Activated CD4-positive, alpha-beta T cell treated with anti-CD3 and anti-CD28 coated beads for 48 hours (primary cell): ENCODE measurements around the gene FOXP4.

Experiments
- DNase-seq: peaks from one replicate; pipeline ENCODE4 v3.0.0-alpha.2; 2020

The FOXP4 gene

DNA sequence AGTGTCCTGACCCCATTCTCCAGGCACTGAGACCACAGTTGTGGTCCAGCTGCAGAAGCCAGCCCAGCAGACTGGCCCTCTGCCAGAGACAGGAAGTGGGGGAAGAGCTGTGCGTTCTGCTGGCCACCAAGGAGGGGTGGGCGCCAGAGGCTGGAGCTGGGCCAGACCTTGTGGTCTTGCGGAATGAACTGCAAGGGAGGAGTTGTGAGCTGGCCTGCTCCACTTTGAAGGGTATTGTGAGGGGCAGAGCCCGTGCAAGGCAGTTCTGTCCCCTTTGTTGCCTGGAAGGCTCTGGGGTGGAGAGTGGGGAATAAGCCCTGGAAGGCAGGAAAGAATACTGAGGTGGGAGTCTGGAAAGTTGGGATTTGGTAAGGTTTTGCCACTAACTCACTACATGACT is 88.5 kb downstream of the FOXP4 start:
- DNase-seq: no peak

DNA sequence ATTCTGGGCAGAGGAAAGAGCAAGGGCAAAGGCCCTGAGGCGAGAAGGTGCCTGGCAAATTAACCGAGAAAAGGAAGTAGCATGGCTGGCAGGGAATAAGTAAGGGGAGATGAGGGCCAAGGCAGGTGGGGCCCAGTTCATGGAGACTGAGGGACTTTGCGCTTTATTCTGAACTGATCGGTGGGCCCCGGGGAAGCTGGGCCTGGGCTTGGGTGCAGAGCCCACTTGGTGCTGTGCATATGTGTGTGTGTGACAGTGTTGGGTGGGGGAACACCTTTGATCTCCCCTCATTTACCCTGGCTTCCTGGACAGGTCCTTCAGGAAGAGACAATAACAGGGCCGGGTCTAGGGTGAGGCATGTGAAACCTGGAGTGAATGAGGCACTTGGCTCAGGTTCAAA is 89.2 kb downstream of the FOXP4 start:
- no peak for DNase-seq

DNA sequence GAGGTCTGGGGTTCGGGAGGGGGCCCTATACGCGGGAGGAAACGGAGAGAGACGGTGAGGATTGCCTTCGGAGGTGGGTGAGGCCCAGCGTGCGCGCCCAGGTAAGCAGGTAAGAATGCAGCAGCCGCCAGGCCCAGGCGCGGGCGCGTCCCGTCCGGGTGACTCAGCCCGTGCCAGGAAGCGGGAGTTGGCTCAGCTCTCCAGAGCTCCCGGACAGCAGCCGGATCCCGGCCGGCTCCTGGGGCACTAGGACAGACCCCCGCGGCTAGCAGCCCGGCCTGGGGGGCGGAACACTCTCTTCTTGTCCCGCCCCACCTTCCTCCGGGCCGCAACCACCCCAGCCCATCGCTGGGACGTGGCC is 90.6 kb downstream of the FOXP4 start:
- no peak for DNase-seq

DNA sequence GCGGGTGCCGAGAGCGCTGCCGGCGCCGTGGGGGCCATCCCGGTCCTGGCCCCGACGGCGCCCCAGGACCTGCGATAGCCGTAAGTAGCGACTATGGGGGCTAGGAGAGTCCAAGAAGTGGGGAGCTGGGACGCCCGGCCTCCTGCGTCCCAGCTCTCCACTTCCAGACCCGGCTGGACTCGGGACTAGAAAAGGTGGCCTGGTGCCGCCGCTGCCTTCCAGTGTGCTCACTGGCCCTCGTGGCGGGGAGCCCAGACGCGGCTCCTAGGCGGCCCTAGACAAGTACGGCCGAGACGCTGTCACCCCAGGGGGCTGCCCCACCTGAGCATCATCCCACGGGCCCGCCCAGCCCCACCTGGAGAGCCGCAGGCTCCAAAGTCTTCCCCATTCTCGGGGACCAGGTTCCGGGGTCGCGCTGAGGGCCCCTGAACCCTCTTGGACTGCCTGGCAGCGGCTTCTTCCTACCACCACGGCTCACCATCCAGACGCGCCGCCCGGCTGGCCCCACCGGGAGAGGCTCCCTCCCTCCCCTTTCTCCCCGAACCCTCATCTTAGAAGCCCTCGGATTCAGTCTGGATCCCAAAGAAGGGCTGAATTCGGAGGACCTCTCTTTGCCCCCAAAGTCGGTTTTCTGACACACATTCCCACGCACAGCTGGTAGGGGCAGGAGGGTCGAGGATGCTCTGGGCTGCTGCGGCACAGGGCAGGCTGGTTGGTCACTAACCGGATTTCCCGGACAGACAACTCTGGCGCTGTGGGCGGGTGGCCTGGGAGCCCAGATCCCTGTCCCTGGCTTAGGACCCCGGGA is 91.2 kb downstream of the FOXP4 start:
- DNase-seq: no peak

DNA sequence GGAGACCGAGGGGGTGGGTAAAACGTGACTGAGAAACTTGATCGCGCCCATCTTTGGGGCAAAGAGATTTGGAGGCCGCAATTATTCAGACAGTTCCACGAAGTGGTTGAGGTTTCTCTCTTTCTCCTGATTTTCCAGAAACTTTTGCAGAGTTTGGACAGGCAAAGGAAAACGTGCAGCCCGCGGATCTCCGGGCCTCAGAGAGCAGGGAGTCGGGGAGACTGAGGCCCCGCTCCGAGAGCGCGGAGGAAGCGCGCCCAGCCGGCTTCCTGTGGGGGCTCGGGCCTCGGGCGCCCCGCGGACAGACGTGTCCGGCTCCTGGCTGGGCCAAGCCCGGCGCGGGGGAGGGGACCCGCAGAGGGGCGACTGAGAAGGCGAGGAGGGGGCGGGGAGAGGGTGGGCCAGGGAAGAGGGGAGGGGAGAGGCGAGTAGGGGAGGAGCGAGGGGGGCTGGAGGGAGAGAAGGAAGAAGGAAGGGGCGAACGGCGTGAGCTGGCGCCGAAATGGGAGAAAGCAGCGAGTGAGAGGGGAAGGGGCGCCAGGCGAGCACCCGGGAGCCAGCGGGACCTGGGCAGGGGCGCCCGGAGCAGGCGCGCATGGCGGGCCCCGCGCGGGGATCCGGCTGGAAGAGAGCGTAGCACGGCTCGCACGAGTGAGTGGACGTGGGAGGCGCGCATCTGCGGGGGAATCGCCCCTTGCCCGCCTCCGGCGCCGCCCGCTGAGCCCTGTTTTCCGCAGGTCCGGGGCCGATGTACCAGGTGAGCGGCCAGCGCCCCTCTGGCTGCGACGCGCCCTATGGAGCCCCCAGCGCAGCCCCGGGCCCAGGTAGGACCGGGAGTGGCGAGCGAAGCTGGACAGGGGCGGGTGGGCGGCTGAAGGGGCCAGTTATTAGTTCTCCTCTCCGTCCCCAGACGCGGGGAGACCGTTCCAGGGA is 92.1 kb downstream of the FOXP4 start, which contains the start of gene MDFI:
Gene MDFI, plus strand, starts transcription at position 467 of the 933 bp plus-strand sequence. Its CDS starts 282 bp downstream, at position 749.
- DNase-seq: no peak

DNA sequence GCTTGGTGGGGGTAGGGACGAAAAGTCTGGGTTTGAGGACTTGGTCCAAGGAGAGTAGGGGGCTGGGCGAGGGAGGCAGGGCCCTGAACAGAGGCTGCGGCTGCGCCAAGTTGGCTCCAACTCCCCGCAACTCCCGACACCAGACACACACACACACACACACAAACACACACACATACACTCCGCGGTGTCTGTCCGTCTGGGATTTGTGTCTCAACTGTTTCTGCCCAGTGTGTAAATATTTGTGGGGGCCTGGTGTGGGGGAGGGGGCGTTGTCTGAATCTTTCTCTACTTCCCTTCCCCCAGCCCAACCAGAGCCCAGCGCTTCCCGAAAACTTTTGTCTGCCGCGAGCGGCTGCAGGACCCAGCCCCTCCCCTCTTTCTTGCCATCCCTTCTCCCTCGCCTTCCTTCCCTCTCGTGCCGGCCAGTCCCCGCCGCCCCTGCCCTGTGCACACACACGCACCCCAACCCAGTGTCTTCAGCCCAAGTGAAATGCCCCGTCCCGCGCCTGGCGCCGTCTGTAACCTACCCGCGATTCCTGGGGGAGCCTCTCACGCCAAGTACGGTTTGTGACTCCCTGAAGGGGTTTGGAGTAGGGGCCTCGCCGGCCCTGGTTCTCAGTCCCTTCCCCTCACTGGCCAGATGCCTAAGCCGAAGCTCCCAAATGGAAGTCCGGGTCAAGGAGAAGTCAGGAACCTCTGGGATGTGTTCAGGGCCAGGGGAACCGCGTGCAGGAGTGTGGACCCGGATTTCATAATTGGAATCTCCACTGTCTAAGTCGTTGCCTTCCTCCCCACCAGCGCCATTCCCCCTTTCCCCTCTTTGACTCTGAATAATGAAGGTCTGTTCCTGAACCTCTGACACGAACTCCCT is 93.0 kb downstream of the FOXP4 start:
- no peak for DNase-seq

DNA sequence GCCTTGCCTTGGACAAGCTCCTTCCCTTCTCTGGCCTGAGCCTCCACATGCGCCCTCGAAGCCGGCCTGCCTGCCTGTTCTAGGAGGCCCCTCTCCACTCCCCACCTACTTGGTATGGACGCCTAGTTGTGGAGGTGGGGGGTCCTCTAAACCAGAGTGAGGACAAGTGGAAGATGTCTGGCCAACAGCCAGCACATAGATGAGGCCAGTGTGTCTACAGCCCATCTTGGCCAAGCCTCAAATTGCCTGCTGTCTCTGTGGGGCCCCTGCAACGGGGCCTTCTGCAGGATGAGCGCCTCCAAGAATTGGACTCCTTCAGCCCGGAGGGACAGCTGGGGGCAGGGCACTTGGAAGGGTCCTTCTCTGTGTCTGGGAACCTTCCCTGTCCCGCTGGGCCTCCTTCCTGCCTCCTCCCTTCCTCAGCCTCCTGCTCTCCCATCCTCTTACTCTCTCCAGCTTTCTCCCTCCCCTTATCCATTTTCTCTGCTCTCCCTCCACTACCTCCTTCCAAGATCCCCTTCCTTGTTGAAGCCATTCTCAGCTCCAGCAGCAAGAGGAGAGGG is 93.7 kb downstream of the FOXP4 start:
- no peak for DNase-seq

DNA sequence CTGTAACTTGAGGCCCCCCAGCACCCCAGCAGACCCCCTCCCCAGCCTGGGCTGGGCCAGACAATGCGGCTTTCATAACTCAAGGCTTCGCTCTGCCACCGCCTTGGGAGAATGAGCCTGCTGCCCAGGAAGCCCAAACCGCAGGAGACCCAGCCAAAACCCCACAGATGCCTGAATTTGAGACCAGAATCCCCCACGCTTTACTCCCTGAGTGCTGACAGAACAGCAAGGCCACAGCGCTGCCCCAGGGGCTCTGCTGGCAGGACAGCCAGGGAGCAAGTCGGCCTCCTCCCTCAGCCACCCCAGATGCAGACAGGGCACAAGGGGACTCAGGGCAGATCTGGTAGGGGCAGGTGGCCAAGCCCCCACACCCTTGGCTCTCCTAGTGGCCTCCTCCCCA is 94.2 kb downstream of the FOXP4 start:
- no peak for DNase-seq

DNA sequence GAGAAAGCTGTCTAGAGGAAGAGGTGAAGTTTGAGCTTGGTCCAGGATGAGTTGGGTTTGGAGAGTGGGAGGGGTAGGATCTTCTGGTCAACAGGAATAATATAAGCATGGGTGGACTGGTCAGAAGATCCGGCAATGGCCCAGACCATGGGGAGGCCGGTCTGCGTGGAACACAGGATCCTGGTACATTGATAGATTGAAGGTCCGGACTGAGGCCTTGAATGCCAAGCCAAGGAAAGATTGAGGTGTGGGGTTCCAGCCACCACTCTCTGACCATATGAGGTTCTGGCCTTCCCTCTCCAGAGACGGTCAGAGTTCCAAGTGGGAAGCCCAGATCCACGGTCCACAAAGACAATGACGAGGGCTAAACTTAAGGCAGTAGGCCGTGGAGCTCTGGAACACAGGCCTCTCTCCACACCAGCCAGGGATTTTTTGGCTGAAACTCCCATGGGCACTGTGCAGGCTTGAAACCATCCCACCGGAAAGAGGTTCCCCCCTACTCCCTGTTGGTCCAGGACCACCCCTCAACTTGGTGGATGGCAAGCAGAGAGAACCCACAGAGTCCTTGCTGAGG is 95.3 kb downstream of the FOXP4 start:
- no peak for DNase-seq

DNA sequence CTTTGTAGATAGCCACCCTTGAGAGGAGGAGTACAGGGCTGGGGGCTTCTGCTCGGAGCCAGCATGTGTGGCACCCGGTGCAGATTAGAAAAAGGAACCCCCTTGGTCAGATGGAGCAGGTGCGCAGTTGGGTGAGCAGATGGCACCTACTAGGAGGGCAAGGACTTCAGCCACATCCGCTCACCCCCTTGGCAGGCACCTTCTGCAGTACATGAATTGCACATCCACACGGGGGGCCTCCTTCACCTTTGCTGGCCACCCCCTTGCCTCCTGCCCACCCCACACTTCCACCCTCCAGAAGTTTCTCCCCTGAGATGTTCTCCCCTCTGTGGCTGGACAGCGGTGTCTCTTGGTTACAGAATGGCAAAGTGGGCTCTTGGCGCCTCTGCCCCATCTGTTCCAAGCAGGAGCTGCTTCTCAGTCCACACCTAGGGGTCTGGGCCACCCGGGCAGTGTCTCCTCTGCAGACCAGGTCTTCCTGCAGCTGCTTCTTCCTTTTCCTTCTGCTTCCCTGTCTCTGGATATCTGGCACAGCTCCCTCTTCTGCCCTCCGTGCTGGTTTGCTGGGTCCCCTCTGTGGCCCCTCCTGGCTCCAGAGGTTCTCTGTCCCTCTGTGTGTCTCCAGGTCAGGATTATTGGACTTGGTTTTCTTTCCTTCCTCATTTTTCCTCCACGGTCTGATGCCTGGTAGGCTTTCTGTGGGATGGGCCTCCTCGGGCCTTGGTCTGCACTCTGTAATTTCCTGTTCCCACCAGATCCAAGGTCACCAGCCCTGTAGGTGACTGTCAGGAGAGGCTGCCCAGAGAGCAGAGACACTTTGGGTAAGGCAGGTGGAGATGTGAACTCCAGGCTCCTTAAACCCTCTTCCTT is 96.1 kb downstream of the FOXP4 start:
- no peak for DNase-seq

DNA sequence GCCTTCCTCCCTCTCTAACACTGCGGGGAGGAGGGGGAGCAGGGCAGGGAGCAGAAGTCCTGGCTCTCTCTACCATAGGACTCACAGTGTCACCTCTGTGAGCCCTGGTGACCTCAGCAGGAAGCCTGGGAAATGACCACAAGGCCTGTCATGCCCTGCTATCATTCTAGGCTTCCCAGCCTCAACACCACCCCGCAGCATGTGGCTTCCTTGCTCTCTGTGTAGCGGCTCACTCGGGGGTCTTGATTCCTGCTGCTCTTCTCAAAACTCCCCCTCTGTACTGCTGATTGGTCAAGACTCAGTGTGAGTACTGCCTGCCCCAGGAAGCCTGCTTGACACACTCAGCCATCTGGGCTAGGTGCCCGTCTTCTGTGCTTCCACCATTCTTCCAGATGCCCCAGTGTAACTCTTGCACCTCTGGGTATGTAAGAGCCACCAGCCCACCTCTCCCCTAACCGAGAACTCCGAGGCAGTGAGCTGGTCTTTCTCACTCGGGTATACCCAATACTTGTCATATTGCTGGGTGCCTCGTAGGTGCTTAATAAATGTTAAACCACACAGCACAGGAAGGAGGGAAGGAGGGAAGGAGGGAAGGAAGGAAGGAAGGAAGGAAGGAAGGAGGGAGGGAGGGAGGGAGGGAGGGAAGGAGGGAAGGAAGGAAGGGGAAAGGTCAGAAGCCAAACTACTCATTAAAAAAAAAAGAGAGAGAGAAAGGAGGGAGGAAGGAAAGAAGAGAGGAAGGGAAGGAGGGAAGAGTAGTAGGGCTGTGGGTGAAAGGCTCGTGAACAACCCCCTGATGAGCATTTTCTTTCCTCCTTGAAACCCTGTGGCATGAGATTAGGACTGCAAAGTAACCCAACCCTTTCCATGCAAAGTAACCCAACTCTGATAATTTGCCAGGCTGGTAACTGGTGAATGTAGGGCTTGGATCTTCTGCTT is 97.0 kb downstream of the FOXP4 start:
- no peak for DNase-seq

DNA sequence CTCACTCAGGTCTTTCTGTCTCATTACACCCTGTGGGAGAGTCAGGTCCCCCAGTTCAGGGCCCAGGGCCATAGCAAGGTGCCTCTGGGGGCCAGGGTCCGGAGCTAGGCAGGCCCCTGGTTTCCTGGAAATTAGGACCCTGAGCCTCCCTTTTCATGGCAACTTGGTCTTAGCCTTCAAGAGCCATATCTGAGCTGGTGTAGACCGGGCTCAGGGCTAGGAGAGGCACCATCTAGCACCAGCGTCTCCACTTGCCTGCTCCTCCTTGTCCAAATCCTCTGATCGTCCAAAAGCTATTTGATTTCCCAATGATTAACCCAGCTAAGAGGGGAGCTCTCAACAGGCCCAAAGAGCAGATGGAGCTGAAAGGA is 97.7 kb downstream of the FOXP4 start:
- no peak for DNase-seq

DNA sequence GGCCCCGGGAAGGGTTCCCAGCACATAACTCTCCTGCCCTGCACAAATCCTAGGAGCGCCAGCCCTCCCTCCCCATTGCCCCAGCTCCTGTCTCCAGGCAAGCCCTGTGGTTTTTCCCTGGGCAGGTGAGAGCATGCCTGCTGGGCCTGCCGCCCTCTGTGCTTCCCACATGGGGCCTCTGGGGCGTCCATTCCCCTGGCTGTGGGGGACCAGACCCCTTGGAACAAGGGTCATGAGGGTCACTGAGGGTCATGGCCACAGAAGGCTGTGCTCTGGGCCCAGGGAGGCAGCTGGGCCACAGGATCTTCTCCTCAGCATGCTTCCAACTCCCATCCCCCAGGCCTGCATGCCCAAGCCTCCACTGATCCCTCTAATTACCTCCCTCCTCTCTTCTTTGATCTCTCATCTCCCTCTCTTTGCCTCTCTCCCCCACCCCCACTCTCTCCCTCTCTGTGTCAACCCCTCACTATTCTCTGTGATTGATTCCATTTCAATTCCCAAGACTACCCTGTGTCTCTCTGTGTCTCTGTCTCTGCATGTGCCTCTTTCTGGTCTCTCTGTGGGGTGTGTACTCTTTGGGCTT is 98.2 kb downstream of the FOXP4 start:
- DNase-seq: no peak

DNA sequence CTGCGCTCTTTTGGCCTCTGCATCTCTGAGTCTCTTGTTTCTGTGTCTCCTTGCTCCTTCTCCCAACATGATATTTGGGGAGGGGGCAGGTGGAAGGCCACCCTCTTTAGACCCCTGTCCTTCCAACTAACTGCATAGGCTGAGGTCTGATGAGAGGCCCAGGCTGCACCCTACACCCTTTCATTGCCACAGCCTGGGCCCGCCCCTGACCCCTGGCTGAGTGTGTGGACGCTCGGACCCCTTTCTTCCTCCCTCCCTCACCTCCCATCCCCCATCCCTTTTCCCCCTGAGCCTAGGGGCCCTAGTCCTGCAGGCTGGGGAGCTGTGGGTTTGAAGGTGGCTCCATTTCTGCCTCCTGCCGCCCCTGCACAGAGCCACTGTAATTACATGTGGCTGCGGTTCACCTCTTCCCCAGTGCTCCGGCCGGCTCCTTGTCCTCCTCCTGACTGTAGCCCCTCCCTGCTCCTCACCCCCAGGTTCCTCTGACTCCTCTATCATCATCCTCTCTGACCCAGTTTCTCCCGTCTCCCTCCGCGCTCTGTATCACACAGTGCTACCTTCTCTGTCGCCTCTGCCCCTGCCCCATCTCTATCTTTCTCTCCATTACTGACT is 98.9 kb downstream of the FOXP4 start:
- no peak for DNase-seq

DNA sequence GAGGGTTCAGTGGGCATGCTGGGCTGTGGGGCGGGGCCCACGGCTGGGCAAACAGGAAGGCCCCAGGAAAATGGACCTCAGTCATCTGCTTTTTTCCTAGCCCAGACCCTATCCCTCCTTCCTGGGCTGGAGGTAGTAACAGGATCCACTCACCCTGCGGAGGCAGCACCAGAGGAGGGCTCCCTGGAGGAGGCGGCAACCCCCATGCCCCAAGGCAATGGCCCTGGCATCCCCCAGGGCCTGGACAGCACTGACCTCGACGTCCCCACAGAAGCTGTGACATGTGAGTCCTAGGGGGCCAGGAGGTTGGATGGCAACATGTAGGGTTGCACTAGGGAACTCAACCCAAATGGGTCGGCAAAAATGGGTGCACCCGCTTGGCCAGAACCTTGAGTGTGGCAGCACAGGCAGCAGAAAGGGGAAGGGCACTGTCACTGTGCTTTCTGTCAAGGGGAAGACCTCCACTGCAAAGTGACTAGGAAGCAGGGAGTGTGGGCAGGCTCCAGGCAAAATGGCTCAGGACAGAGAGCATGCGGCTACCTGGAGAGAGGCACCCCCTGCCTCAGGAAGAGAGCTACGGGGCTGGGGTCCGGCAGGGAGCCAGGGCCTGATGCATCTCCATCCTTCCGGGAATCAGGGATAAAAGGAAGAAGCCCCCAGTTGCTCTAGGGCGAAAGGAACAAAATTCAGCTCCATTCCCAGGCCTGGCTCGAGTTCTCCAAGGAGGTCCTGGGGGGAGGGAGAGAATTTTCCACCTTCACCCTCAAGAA is 100.0 kb downstream of the FOXP4 start:
- no peak for DNase-seq

DNA sequence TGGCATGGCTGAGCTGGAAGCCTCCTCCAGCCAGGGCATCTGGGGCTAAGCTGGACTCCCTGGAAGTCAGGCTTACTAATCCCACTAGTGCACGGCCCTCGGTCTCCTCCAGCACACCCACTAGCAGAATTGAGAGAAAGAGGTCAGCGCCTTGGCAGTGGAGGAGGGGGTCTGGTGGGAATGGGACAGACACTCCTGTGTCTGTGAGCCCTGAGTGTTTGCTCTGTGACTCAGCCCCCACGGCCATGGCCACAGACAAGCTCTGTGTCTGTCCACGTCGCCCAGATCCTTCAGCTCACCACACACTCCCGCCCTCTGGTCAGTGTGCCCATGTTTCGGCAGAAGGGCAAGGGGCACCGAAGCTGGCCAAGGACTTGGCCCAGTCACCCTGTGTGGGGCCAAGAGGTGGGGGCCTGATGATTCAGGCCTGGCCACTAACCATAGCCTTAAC is 100.9 kb downstream of the FOXP4 start:
- no peak for DNase-seq

DNA sequence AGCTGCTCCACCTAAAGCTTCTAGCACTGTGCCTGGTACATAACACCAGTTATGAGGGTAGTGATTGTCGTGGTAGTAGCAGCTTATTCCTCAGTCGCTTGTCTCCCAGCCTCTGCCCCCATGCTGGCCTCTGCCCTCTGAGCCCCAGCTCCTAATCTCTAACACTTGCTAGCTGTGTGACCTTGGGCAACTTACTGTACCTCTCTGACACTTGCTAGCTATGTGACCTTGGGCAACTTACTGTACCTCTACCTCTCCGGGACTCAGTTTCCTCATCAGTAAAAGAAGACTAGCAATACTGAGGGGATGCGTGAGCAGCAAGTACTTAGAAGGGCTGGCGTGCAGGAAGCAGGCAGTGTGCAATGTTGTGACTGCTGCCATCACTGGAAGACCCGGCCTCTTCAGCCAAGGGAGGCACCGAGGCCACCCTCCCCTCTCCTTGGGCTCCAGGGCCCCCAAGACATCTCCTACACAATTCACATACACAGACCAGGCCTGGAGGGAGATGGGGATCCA is 101.9 kb downstream of the FOXP4 start:
- DNase-seq: no peak

DNA sequence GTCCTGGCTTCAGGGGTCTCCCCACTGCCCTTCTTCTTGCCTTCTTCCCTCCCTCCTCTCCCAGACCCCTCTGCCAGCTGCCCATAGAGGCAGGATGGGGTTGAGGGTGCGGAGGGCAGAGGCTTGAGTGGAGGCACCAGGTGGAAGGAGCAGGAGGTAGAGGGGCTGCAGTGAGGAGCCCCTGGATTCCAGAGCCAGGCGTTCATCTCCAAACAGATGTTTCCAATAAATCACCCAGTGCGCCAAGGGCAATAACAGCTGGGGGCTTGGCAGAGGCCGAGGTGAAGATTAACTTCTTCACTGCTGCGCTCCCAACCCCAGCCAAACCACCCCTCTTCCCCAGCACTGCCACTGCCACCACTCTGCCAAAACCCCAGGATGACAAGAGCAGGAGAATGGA is 102.7 kb downstream of the FOXP4 start:
- no peak for DNase-seq
